Measurements from ENCODE around the gene LSS.

LSS gene

GRCh38 chr21:46221664-46222435 lies 6.7 kb downstream of the LSS start:
- TF ChIP-seq CTCF (IDR thresholded peaks at IDR 0.05), result no peak
- H3K4me1 ChIP-seq, result no peaks in the 10 kb centered on the region
- no peaks in the 10 kb centered on the region for H3K9me3 ChIP-seq (ENCODE audit: control insufficient read depth, low read length)
- H3K27me3 ChIP-seq (ENCODE audit: control insufficient read depth, insufficient read depth, low read length), result no peaks in the 10 kb centered on the region
- H3K27ac ChIP-seq, result no peak overlapping the region
- no peak overlapping the region for H3K9ac ChIP-seq
- no peaks in the 10 kb centered on the region for H3K36me3 ChIP-seq (ENCODE audit: control insufficient read depth, insufficient read depth, low read length)
- no peak overlapping the region for H3K4me3 ChIP-seq (ENCODE audit: low read depth, low read length)
- no peak overlapping the region for H2AFZ ChIP-seq
- no peaks in the 10 kb centered on the region for H3K79me2 ChIP-seq
- H3K4me2 ChIP-seq (ENCODE audit: low read length), result no peak overlapping the region

- Histone ChIP-seq H3K79me2 (no peaks in the 10 kb centered on the region), H2AFZ (no peak overlapping the region), H3K9ac (no peak overlapping the region), H3K4me1 (no peaks in the 10 kb centered on the region), H3K36me3 (ENCODE audit: control insufficient read depth, insufficient read depth, low read length) (no peaks in the 10 kb centered on the region), H3K27ac (no peak overlapping the region), H3K4me2 (ENCODE audit: low read length) (no peak overlapping the region), H3K4me3 (ENCODE audit: low read depth, low read length) (no peak overlapping the region), H3K9me3 (ENCODE audit: control insufficient read depth, low read length) (no peaks in the 10 kb centered on the region), H3K27me3 (ENCODE audit: control insufficient read depth, insufficient read depth, low read length) (no peaks in the 10 kb centered on the region)
- no peak for TF ChIP-seq CTCF (IDR thresholded peaks at IDR 0.05)
These were observed 7.7 kb downstream of the LSS start for GRCh38 chr21:46220847-46221246.

- Histone ChIP-seq H3K4me1 (no peaks in the 10 kb centered on the region), H3K9me3 (ENCODE audit: control insufficient read depth, low read length) (no peaks in the 10 kb centered on the region), H2AFZ (no peak overlapping the region), H3K4me3 (ENCODE audit: low read depth, low read length) (no peak overlapping the region), H3K9ac (no peak overlapping the region), H3K4me2 (ENCODE audit: low read length) (no peak overlapping the region), H3K36me3 (ENCODE audit: control insufficient read depth, insufficient read depth, low read length) (no peaks in the 10 kb centered on the region), H3K27me3 (ENCODE audit: control insufficient read depth, insufficient read depth, low read length) (no peaks in the 10 kb centered on the region), H3K27ac (no peak overlapping the region), H3K79me2 (no peaks in the 10 kb centered on the region)
- TF ChIP-seq CTCF (IDR thresholded peaks at IDR 0.05), result no peak
These were observed 8.2 kb downstream of the LSS start for GRCh38 chr21:46220275-46220810.

GRCh38 chr21:46219591-46220239 lies 8.9 kb downstream of the LSS start:
- Histone ChIP-seq H3K9ac (no peak overlapping the region), H3K4me2 (ENCODE audit: low read length) (no peak overlapping the region), H3K4me1 (no peaks in the 10 kb centered on the region), H3K9me3 (ENCODE audit: control insufficient read depth, low read length) (no peaks in the 10 kb centered on the region), H3K79me2 (no peaks in the 10 kb centered on the region), H3K4me3 (ENCODE audit: low read depth, low read length) (no peak overlapping the region), H3K27ac (no peak overlapping the region), H2AFZ (no peak overlapping the region), H3K27me3 (ENCODE audit: control insufficient read depth, insufficient read depth, low read length) (no peaks in the 10 kb centered on the region), H3K36me3 (ENCODE audit: control insufficient read depth, insufficient read depth, low read length) (no peaks in the 10 kb centered on the region)
- no peak for TF ChIP-seq CTCF (IDR thresholded peaks at IDR 0.05)
